Activated CD8-positive, alpha-beta memory T cell treated with anti-CD3 and anti-CD28 coated beads, Interleukin-2, amount 50 U/mL, for 48 hours (primary cell): ENCODE measurements around the gene CHEK1.
"Not testable (repeated sequence)": the region's sequence is repeated elsewhere in the genome, so short reads cannot be mapped to it uniquely, and the experiment has no call there.

Experiments used
- DNase-seq: peaks from one replicate; pipeline ENCODE4 v3.0.0-alpha.2; 2020

The CHEK1 gene

GRCh38 chr11:125701018-125701610 lies 76.2 kb downstream of the CHEK1 start:
- no peak for DNase-seq

GRCh38 chr11:125701858-125702621 lies 77.1 kb downstream of the CHEK1 start:
- DNase-seq = no peak

GRCh38 chr11:125704686-125705085 lies 79.7 kb downstream of the CHEK1 start:
- not testable (repeated sequence) for DNase-seq

- no peak for DNase-seq
Measured at GRCh38 chr11:125720781-125721180, 95.8 kb downstream of the CHEK1 start.

- DNase-seq = no peak
Measured at GRCh38 chr11:125724125-125724524, 99.2 kb downstream of the CHEK1 start.
